Measurements from ENCODE around the gene ARID1A. TPM values are rescaled to one million over a fixed set of nuclear protein-coding genes. Genes with fewer than 3 reads are reported as not detected.
A peak's percentile ranks its signal among the peaks of the same experiment; 100 is the strongest.
"Not testable (repeated sequence)": the region's sequence is repeated elsewhere in the genome, so short reads cannot be mapped to it uniquely, and the experiment has no call there.

ARID1A gene
- total RNA-seq, 1 donor from 2014 or later: 142 TPM

GRCh38 chr1:26703478-26703877 lies 7.7 kb downstream of the ARID1A start:
- peaks cover 3% of the 10 kb centered on the region for H3K36me3 Mint-ChIP-seq (ENCODE audit: low read depth)
- H3K27ac Mint-ChIP-seq: no peak overlapping the region
- intact Hi-C loops (cut with micrococcal nuclease): loop anchor here (2.0 kb wide), 1 partner anchor 13 kb away; no protein-coding TSS in a partner anchor
- DNase-seq: no peak
- no peaks in the 10 kb centered on the region for H3K9me3 Mint-ChIP-seq
- H3K27me3 Mint-ChIP-seq: no peaks in the 10 kb centered on the region
- no peak for TF ChIP-seq CTCF (IDR thresholded peaks at IDR 0.05)
- peaks cover 34% of the 10 kb centered on the region for H3K4me1 Mint-ChIP-seq
- H3K4me3 Mint-ChIP-seq: no peak overlapping the region
- ChIA-PET POLR2A (interaction anchor here (0.8 to 15.7 kb wide), 3 partner anchors 25 to 84 kb away, joined by 3 to 308 read pairs (median 8); partner anchors contain the start of gene PIGV), CTCF (interaction anchor here (0.7 to 3.7 kb wide), 5 partner anchors 11 to 101 kb away, joined by 3 to 19 read pairs (median 4); no protein-coding TSS in a partner anchor)
- ATAC-seq (ENCODE audit: low read depth): no peak

- Mint-ChIP-seq H3K4me3 (no peak overlapping the region), H3K36me3 (ENCODE audit: low read depth) (peaks cover 10% of the 10 kb centered on the region), H3K9me3 (no peaks in the 10 kb centered on the region), H3K4me1 (peaks cover 41% of the 10 kb centered on the region), H3K27ac (no peak overlapping the region), H3K27me3 (no peaks in the 10 kb centered on the region)
- no peak for TF ChIP-seq CTCF (IDR thresholded peaks at IDR 0.05)
- intact Hi-C loops (cut with micrococcal nuclease): no loop called here
- ATAC-seq (ENCODE audit: low read depth): no peak
- POLR2A ChIA-PET: interaction anchor here (0.5 to 15.7 kb wide), 3 partner anchors 12 to 83 kb away, joined by 3 to 308 read pairs (median 3); partner anchors contain the start of gene PIGV
- CTCF ChIA-PET: interaction anchor here (0.6 to 1.0 kb wide), 2 partner anchors 11 to 65 kb away, joined by 3 read pairs; no protein-coding TSS in a partner anchor
- DNase-seq: no peak
Observed at GRCh38 chr1:26704629-26705028, 8.8 kb downstream of the ARID1A start.

- peaks cover 10% of the 10 kb centered on the region for H3K36me3 Mint-ChIP-seq (ENCODE audit: low read depth)
- POLR2A ChIA-PET: interaction anchor here (0.5 to 3.3 kb wide), 4 partner anchors 8 to 100 kb away, joined by 3 to 27 read pairs (median 8); partner anchors contain the start of gene PIGV
- H3K27me3 Mint-ChIP-seq; ATAC-seq (ENCODE audit: low read depth); DNase-seq; H3K4me3 Mint-ChIP-seq; H3K27ac Mint-ChIP-seq; H3K9me3 Mint-ChIP-seq; intact Hi-C loops (cut with micrococcal nuclease): not testable (repeated sequence)
- H3K4me1 Mint-ChIP-seq: peaks cover 41% of the 10 kb centered on the region
- CTCF ChIA-PET: interaction anchor here (0.6 to 1.0 kb wide), 2 partner anchors 12 to 64 kb away, joined by 3 read pairs; no protein-coding TSS in a partner anchor
Observed at GRCh38 chr1:26705227-26705626, 9.4 kb downstream of the ARID1A start.

- POLR2A ChIA-PET: interaction anchor here (0.6 to 3.3 kb wide), 6 partner anchors 9 to 159 kb away, joined by 3 to 27 read pairs (median 10); partner anchors contain the start of gene PIGV
- DNase-seq (no peak), ATAC-seq (ENCODE audit: low read depth) (no peak)
- Mint-ChIP-seq H3K9me3 (no peaks in the 10 kb centered on the region), H3K27ac (peak overlapping the region; percentile 79), H3K4me1 (peaks cover 43% of the 10 kb centered on the region), H3K27me3 (no peaks in the 10 kb centered on the region), H3K4me3 (peak overlapping the region; percentile 50), H3K36me3 (ENCODE audit: low read depth) (peaks cover 16% of the 10 kb centered on the region)
- TF ChIP-seq CTCF (IDR thresholded peaks at IDR 0.05): no peak
- CTCF ChIA-PET: no interaction called here
- intact Hi-C loops (cut with micrococcal nuclease): loop anchor here (2.0 kb wide), 1 partner anchor 19 kb away; no protein-coding TSS in a partner anchor
Observed at GRCh38 chr1:26705788-26706311, 10.0 kb downstream of the ARID1A start.

- ChIA-PET CTCF (no interaction called here), POLR2A (interaction anchor here (0.7 to 3.3 kb wide), 5 partner anchors 9 to 159 kb away, joined by 3 to 27 read pairs (median 8); partner anchors contain the start of gene PIGV)
- Mint-ChIP-seq H3K27ac (peak overlapping the region; percentile 79), H3K27me3 (no peaks in the 10 kb centered on the region), H3K36me3 (ENCODE audit: low read depth) (peaks cover 17% of the 10 kb centered on the region), H3K9me3 (no peaks in the 10 kb centered on the region), H3K4me3 (peak overlapping the region; percentile 50), H3K4me1 (peaks cover 44% of the 10 kb centered on the region)
- peak; percentile 47 for ATAC-seq (ENCODE audit: low read depth)
- no peak for TF ChIP-seq CTCF (IDR thresholded peaks at IDR 0.05)
- DNase-seq: no peak
- intact Hi-C loops (cut with micrococcal nuclease): loop anchor here (2.0 kb wide), 1 partner anchor 18 kb away; no protein-coding TSS in a partner anchor
Observed at GRCh38 chr1:26706315-26706714, 10.5 kb downstream of the ARID1A start.

Measured in activated B cell treated with CpG ODN at 0.5 μM for 24 hours (primary cell).